Activated CD4-positive, CD25-positive, alpha-beta regulatory T cell treated with anti-CD3 and anti-CD28 coated beads, Interleukin-2, amount 50 U/mL, for 24 hours (primary cell): Measurements from ENCODE around the gene ACO2.
"Not testable (repeated sequence)": the region's sequence is repeated elsewhere in the genome, so short reads cannot be mapped to it uniquely, and the experiment has no call there.

Experiments used
- ATAC-seq, 2 donors: fragments of 150-1000 bp; cut with Tn5 transposase; one replicate each; pipeline ENCODE4 v1.10.0; 2021; ENCODE audit warnings: mild to moderate bottlenecking in 1 of 2, moderate library complexity in 1 of 2

ACO2 gene

GRCh38 chr22:41448189-41448808 lies 20.6 kb upstream of the ACO2 start:
- peak; percentile 79 to 80 for ATAC-seq

DNA sequence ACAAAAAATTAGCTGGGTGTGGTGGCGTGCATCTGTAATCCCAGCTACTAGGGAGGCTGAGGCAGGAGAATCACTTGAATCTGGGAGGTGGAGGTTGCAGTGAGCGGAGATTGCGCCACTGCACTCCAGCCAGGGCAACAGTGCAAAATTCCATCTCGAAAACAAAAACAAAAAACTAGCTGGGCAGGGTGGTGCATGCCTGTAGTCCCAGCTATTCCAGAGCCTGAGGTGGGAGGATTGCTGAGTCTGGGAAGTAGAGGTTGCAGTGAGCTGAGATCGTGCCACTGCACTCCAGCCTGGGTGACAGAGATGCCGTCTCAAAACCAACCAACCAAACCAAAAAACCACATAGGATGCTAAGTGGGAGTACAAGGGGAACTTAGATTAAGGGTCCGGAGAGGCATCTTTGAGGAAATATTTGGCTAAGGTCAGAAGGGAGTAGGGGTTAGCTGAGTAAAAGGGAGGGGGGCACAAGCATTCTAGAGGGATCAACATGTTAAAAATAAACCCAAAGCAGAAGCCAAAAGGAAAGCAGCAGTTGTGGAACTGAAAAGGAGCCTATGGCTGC lies 10.7 kb upstream of the ACO2 start:
- ATAC-seq, result no peak

GRCh38 chr22:41459431-41459830 lies 9.5 kb upstream of the ACO2 start:
- ATAC-seq, result no peak

GRCh38 chr22:41460071-41460470 lies 8.8 kb upstream of the ACO2 start:
- not testable (repeated sequence) for ATAC-seq

GRCh38 chr22:41461901-41462300 lies 7.0 kb upstream of the ACO2 start:
- ATAC-seq, result no peak

DNA sequence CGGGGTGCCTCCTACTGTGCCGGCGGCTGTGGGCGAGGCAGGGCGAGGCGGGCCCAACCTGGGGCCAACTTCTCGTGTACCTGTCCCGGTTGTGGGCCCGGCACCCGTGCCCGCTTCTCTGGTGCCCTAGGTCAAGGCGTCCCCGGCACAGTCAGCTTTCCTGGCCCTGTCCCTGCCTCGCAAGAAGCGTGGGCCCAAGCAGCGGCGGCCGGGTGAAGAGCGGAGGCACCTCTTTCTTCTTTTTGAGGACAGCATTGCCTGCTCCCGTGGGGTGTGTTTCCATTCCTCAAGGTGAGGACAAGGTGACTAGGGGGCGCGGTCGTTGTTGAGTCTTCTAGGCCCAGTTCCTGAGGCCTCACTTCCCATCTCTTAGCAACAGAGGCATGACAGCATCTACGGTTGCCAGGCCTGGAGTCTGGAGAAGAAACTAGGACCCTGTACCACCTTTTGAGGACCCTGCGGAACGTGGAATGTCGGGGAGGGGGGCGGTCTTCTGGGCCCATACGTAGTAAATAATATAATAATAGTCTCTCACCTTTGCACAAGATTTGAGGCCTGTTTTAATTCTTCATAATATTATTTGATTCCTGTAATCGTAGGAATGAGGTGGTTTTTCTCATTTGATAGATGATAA lies 418 bp downstream of the ACO2 start:
- ATAC-seq, result peak; percentile 2 to 3

GRCh38 chr22:41470886-41471285 lies 2.0 kb downstream of the ACO2 start:
- no peak for ATAC-seq

DNA sequence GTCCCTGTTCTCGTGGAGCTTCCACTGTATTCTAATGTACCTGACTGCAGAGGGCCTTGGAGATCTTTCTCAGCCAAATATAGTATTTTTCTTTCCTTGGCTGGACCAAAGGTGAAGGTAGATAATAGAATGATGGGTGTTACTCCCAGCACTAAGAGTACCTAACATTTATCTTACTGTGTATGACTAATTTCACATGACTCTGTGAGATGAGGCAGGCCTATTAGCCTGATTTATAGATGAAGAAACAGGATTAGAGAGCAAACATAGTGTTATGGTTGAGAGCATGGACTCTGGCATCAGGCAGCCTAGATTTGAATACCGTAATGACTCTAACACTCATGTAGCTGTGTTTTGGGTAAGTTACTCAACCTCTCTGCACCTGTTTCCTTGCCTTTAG lies 2.7 kb downstream of the ACO2 start:
- ATAC-seq, result no peak

DNA sequence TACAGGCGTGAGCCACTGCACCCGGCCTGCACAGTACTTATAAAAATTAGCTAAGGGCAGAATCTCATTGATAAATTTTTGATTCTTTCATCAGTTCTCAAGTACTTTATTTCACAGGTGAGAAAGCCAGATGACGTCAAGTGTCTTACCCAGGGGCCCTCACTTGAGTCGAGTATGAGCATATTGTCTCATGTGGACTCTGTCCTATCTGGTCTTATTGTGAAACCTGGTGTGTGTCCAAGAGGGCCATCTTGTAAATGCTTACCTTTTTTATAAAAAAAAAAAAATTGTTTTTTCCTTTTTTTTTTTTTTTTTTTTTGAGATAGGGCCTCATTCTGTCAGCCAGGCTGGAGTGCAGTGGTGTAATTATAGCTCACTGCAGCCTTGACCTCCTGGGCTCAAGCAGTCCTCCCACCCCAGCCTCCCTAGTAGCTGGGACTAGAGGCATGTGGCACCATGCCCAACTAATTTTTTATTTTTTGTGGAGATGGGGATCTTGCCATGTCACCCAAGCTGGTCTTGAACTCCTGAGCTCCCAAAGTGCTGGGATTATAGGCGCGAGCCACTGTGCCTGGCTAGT lies 6.0 kb downstream of the ACO2 start:
- no peak for ATAC-seq

DNA sequence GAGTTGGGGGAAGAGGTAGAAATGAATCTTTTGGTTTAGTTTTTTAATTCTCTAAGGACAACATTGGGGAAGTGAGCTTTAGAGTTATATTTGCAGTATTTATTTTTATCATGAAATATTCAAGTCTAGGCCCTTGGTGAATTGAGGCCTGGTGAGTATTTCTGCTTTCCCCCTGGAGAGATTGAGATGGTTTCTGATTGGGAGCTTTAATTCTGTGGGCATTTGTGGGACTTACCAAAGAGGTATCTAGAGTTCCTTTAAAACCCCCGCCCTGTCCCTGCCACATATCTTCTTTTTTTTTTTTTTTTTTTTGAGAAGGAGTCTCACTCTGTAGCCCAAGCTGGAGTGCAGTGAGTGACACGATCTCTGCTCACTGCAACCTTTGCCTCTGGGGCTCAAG lies 9.6 kb downstream of the ACO2 start:
- peak; percentile 25 to 49 for ATAC-seq

DNA sequence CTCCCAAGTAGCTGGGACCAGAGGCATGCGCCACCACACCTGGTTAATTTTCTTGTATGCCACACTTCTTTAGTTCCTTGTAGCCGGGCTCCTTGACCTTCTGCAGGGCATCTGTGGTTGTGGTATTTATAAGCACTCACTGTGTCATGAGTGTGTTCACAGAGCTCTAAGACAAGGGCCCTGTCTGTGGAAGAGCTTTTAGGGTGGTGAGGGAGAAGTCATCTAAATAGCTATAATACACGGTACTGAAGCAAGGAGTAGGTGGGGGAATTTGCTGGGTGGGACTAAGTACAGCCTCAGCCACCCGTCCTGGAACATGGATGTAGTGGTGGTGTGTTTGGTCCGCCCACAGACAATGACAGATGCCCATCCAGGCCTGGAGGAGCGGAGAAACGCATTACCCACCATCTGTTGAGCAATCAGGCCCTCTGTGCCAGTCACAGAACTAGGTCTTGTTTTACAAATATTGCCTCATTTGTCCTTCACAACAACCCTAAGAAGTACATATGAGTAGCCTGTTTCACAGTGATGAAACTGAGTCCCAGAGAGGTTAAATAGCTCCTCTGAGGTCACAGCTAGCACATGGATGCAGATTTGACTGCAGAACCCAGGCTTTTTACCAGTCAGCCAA lies 10.1 kb downstream of the ACO2 start:
- peak; percentile 32 to 59 for ATAC-seq

DNA sequence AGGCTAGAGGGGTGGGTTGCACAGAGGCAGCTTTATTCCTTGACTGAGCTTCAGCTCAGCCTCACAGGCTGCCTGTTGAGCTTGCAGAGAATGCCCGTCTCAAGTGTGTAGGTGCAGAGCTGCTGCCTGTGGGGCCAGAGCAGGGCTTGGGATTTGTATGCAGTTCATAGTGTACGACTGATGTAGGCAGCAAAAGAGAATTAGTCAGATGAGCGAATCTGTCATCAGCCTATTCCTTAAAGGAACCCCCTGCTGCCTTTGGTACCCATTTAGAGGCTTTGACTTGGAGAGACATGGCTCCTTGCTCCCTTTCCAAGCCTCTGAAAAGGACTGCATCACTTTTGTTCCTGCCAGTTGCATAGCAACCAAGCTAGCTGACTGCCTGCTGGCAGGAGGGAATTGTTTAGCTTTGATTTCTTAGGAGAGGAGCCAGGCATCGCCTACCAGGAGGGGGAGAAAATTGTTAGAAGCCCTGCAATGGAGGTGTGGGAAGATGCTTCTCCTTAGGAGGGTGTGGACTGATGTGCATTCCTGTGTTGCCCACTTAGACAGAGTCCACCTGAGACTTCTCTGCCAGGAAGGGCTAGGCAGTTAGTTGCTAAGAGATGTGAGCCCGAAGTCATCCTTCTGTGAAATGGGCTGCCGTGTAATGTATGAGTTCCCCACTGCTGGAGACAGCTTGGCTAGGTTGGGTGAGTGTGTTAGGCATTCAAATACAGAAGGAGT lies 10.9 kb downstream of the ACO2 start:
- ATAC-seq, result no peak

- ATAC-seq, result no peak
Measured at GRCh38 chr22:41480397-41480735, 11.4 kb downstream of the ACO2 start.

DNA sequence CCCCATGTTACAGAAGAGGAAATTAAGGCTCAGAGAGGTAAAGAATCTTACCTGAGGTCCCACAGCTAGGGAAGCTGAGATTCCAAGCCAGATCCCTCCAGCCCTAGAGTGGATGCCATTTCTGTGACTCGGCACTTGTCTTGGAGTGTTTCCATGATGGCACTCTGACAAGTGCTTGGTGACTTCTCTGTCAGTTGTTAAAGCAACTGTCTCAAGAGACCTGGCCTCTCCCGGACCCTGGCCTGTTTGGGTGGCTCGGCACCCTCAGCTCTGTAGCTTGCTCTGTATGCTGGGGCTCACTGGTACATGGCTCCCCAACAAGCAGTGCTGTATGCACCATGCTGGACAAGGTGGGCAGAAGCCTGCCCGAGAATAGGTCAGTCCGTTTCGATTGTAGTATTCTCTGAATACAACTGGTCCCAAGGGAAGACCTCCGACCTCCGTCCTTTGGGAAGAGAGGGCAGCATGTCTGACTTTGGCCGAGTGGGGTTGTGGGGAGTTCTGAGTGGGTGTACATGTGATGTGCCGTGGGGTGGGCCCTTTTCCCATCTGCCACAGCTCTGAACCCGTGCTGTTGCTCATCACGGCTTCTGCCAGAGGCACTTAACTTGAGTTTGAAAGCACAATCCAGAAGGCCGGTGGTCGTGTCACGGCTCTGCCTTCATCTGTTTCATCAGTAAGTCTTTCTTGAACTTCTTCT lies 12.4 kb downstream of the ACO2 start:
- no peak for ATAC-seq

- no peak for ATAC-seq
Measured at GRCh38 chr22:41481925-41482318, 13.0 kb downstream of the ACO2 start.

- ATAC-seq, result no peak
Measured at GRCh38 chr22:41482319-41482935, 13.5 kb downstream of the ACO2 start.

GRCh38 chr22:41485033-41485432 lies 16.1 kb downstream of the ACO2 start:
- no peak for ATAC-seq

GRCh38 chr22:41487037-41487935 lies 18.4 kb downstream of the ACO2 start:
- no peak for ATAC-seq

GRCh38 chr22:41488076-41488475 lies 19.2 kb downstream of the ACO2 start:
- ATAC-seq, result no peak

DNA sequence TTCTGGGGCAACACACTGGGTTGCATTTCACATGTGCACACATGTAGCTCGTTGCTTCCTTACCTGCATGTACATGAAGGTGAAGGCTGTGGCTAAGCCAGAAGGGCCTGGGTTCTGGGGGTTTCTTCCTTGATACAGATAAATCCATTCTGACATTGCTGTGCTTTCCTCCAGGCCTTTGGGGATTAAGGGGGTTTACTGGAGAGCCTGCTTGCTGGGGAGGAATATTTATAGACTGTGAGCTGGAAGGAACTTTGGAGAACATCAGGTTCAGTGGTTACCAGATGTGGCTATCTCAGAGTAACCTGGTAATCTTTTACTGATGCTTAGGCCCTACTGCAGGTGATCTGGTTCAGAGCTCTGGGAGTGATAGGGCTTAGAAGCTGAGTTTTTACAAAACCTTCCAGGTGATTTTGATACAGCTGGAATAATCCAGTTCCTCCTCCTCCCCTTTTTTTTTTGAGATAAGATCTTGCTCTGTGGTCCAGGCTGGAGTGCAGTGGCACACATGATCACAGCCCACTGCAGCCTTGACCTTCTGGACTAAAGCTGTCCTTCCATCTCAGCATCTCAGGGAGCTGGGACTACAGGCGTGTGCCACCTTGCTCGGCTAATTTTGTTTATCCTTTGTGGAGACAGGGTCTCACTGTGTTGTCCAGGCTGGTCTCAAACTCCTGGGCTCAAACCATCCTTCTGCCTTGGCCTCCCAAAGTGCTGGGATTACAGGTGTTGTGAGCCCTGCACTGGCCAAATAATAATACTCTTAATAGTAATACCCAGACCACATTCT lies 19.9 kb downstream of the ACO2 start:
- ATAC-seq, result no peak
